Suppressor macrophage treated with lipopolysaccharide for 1 hour (primary cell): ENCODE measurements around the gene GMCL1.
A peak's percentile ranks its signal among the peaks of the same experiment; 100 is the strongest.
"Not testable (repeated sequence)": the region's sequence is repeated elsewhere in the genome, so short reads cannot be mapped to it uniquely, and the experiment has no call there.

Experiments used
- DNase-seq, 3 donors: peaks; one replicate each; pipeline ENCODE4 v3.0.0-alpha.2; 2020 to 2022

The GMCL1 gene

GRCh38 chr2:69848186-69848790 is 18.8 kb downstream of the GMCL1 start:
- no peak for DNase-seq

- DNase-seq = no peak
These were observed 28.8 kb downstream of the GMCL1 start for GRCh38 chr2:69858261-69858660.

DNA sequence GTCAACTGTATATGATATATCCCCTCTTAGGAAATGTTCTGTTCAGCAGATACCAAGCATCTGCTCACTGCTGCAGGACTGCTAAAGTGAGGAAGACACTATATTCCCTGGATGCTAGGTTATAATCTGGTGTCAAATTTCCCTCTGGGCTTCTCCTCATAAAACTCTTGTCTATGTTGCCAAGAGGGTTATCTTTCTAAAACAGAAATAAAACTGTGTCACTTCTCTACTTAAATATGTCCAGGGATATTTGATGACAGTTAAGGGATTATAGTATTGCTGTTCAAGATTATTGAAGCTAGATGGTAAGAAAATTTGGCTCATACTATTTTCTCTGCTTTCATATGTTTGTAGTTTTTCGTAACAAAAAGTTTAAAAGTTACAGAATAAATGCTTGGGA is 33.8 kb downstream of the GMCL1 start:
- no peak for DNase-seq

GRCh38 chr2:69888451-69888850 is 59.0 kb downstream of the GMCL1 start:
- DNase-seq = no peak

GRCh38 chr2:69889302-69889701 is 59.8 kb downstream of the GMCL1 start:
- DNase-seq = no peak

- DNase-seq = no peak
These were observed 61.4 kb downstream of the GMCL1 start for GRCh38 chr2:69890881-69891280.

DNA sequence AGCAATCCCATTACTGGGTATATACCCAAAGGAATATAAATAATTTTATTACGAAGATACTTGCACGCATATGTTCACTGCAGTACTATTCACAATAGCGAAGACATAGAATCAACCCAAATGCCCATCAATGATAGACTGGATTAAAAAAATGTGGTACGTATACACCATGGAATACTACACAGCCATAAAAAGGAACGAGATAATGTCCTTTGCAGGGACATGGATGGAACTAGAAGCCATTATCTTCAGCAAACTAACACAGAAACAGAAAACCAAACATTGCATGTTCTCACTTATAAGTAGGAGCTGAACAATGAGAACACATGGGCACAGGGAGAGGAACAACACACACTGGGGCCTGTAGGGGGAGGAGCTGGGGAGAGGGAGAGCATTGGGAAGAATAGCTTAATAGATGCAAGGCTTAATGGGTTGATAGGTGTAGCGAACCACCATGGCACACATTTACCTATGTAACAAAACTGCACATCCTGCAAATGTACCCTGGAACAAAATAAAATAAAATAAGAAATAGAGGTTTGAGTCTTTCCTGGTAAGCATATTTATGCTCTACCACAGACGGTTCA is 63.5 kb downstream of the GMCL1 start:
- peak in 1 of 3 donors; percentile 19 for DNase-seq

GRCh38 chr2:69893684-69894551 is 64.5 kb downstream of the GMCL1 start, which contains the start of gene SNRNP27:
SNRNP27 (plus strand) TSS chr2:69893956; CDS start chr2:69893985, 29 bp downstream.
- peak; percentile 77 to 82 (median 82) for DNase-seq

DNA sequence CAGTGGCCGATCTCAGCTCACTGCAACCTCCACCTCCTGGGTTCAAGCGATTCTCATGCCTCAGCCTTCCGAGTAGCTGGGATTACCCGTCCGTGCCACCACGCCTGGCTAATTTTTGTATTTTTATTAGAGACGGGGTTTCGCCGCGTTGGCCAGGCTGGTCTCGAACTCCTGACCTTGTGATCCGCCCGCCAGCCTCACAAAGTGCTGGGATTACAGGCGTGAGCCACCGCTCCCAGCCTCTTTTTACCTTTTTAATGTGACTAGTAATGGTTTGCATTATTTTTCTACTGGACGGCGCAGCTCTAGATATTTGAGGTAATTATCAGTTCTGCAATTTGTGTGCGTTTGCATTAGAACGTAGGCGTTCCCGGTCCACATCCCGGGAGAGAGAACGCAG is 65.3 kb downstream of the GMCL1 start:
- DNase-seq = not testable (repeated sequence)

- DNase-seq = peak; percentile 74 to 84 (median 75)
These were observed 72.9 kb downstream of the GMCL1 start for GRCh38 chr2:69902213-69902922.

DNA sequence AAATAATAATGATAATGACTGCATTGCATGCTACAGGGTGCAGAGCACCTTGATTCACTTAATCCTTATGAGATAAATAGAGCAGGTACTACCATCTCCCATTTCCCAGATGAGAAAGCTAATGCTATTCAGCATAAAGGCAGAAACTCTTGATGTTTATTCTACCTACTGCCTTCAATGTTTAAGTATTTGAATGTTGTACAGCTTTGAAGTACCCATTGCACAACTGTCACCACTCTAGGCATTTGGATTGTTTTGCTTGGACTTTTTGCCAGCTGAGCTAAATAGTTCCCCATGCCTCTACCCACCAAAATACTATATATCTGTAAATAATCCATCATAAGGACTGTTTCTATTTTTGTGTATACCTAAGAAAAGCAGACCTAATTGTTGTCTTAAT is 77.8 kb downstream of the GMCL1 start:
- DNase-seq = no peak

DNA sequence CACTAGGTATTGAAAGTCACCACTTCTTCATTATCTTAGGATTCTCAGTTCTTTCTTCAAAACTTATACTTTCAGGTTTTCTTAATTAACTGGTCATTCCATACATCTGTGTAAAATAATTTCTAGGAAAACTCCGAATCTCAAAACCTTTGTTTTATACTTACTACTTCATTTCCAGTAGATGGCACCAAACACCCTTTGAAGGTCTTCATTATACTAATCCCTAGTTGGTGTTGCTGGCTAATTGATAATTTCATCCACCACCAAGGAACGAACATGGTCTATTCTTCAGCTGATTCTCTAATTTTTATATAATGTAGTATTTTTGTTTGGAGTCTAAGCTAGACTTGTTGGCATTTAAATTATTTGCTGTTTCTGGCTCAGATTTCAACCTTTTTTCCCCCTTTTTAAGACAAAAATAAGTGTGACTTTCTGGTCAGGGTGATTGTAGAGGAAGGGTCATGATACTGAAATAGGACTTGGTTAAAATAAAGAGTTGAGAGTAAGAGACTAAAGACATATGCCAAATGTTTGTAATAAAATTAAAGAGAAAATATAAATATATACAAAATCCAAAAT is 82.6 kb downstream of the GMCL1 start:
- peak; percentile 76 to 89 (median 86) for DNase-seq

DNA sequence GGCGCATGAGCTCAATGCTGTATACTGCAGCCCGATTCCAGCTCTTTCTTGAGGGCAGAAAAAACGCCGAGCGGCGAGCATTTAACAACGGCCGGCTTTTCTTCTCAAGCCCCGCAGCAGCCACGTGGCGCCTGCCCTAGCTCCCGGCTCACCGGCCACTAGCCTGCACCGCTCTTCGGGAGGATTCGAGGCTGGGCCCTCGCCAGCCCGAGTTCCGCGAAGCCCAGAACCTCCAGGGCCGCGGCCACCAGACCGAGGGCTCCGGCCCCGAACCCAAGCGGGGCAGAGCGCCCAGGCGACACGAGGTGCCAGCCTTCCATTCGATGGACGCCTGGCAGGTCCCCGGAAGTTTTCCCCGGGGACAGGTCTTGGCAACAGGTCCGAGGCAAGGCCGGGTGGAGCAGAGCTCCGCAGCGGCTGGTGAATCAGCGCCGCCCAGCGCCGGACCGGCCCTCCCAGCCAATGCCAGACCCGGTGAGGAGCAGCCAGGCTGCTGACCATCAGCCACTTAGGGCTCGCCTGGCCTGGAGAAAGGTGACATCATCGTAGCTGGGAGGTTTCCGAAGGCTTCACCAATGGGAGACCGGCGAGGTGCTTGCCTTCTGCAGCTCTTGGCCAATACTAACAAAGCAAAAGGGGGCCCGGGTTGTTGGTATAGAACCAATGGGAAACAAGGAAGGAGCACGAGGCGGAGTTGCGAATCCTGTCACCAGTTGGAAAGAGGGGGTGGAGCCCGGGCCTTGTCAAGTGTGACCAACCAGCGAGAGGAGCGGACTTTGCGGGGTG is 84.9 kb downstream of the GMCL1 start:
- peak; percentile 100 for DNase-seq

- peak; percentile 41 to 50 (median 43) for DNase-seq
These were observed 85.8 kb downstream of the GMCL1 start, which contains the start of gene MXD1 for GRCh38 chr2:69914950-69915945. MXD1 (plus strand) TSS chr2:69915109; CDS start chr2:69915331, 222 bp downstream.

DNA sequence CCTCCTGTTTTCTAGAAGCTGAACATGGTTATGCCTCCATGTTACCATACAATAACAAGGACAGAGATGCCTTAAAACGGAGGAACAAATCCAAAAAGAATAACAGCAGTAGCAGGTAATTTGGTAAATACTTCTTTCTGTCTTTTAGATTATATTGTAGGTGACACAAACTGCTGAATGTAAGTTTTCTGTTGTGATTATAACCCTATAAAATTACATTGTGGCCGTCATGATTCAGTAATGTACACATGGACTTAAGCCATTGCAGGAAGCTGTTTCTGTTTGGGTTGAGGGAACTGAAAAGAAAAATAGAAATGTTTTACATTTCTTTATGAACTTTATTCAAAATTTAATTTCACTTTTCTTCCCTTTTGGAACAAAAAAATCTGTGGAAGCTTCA is 86.6 kb downstream of the GMCL1 start:
- DNase-seq = no peak

GRCh38 chr2:69917852-69918251 is 88.4 kb downstream of the GMCL1 start:
- DNase-seq = peak; percentile 77 to 95 (median 91)

GRCh38 chr2:69918401-69918800 is 88.9 kb downstream of the GMCL1 start:
- DNase-seq = peak; percentile 58 to 75 (median 69)

DNA sequence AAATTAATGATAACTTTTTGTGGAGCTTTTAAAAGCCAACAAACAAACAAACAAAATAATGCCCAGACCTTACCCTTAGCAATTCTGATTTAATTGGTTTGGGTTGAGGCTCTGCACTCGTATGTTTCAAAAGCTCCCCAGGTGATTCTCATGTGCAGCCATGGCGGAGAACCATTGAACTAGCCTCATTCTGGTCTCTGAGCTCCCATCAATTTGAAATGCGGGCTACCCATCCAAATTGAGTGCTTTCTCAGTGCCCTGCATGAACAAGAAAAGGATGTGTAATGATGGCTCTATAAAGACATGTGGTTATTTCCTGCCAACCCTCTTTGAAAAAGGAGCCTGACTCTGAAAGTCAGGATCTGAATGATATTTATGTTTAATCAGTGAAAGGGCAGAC is 93.7 kb downstream of the GMCL1 start:
- peak in 1 of 3 donors; percentile 6 for DNase-seq

GRCh38 chr2:69926849-69927515 is 97.5 kb downstream of the GMCL1 start:
- peak; percentile 36 to 70 (median 69) for DNase-seq
